B cell (primary cell): ENCODE results near the gene UBE2D1. TPM values are rescaled to one million over a fixed set of nuclear protein-coding genes. Genes with fewer than 3 reads are reported as not detected.

Experiments used
- ATAC-seq: fragments of 200-7000 bp; cut with Tn5 transposase; one replicate; pipeline ENCODE4 v1.10.0; 2021; ENCODE audit warnings: low read depth, mild to moderate bottlenecking, moderate number of reproducible peaks, moderate library complexity
- CTCF ChIA-PET: fragments of 350-600 bp; sonication (Branson Sonifier 250); formaldehyde crosslinking; loops from one replicate; lab custom pipeline; 2021; ENCODE audit warnings: antibody characterized with exemption, inconsistent platforms; lab: Charles Lee
- POLR2A ChIA-PET: fragments of 350-600 bp; sonication (Branson Sonifier 250); formaldehyde crosslinking; loops from one replicate; lab custom pipeline; 2021; ENCODE audit warnings: antibody characterized with exemption; lab: Charles Lee
- DNase-seq: peaks from one replicate; pipeline ENCODE4 v3.0.0; 2013
- H2AFZ ChIP-seq: 2 replicates; pipeline ENCODE4 v1.6.1; 2012; ENCODE audit warnings: mild to moderate bottlenecking, low read depth, low read length; ENCODE audit not compliant: insufficient read depth, poor library complexity, severe bottlenecking
- H3K27ac ChIP-seq, 2 donors: 1 replicate in 1 of 2; 2 replicates in 1 of 2; pipeline ENCODE4 v1.5.1; 2012 to 2013; ENCODE audit warnings: low read length in 2 of 2, mild to moderate bottlenecking in 2 of 2, moderate library complexity in 1 of 2
- H3K27me3 ChIP-seq, 4 experiments: fragments of 200-600 bp in 1 of 4; sonication (generic) in 1 of 4; replicated peaks in 1 of 4; 1 replicate in 2 of 4; 2 replicates in 2 of 4; pipeline versions ENCODE4 v1.6.1 to v1.7.0; 2013 to 2016; ENCODE audit warnings: low read length in 3 of 4, mild to moderate bottlenecking in 2 of 4, mixed read lengths in 1 of 4, moderate library complexity in 1 of 4; ENCODE audit not compliant: insufficient read depth in 4 of 4, control insufficient read depth in 3 of 4; ENCODE audit errors: control extremely low read depth in 1 of 4
- H3K36me3 ChIP-seq, 2 experiments: replicated peaks in 1 of 2; 1 replicate in 1 of 2; 2 replicates in 1 of 2; pipeline versions ENCODE4 v1.6.1 to v1.7.1; 2013; ENCODE audit warnings: low read length in 1 of 2; ENCODE audit not compliant: insufficient read depth in 2 of 2, control insufficient read depth in 1 of 2; ENCODE audit errors: control extremely low read depth in 1 of 2, extremely low read depth in 1 of 2
- H3K4me1 ChIP-seq, 2 donors: fragments of 200-600 bp in 1 of 2; sonication (generic) in 1 of 2; 1 replicate in 1 of 2; 2 replicates in 1 of 2; pipeline versions ENCODE4 v1.5.1 to v1.6.1; 2013 to 2017; ENCODE audit warnings: low read length in 2 of 2; ENCODE audit not compliant: control insufficient read depth in 2 of 2, insufficient read depth in 2 of 2
- H3K4me2 ChIP-seq: replicated peaks from 2 replicates; pipeline ENCODE3; 2012; ENCODE audit warnings: mild to moderate bottlenecking, low read depth, low read length; ENCODE audit not compliant: poor library complexity, severe bottlenecking
- H3K4me3 ChIP-seq, 5 experiments: fragments of 200-600 bp in 1 of 5; sonication (generic) in 1 of 5; 1 replicate in 3 of 5; 2 replicates in 2 of 5; pipeline versions ENCODE4 v1.5.1 to v1.7.0; 2011 to 2016; ENCODE audit warnings: low read length in 4 of 5, mild to moderate bottlenecking in 4 of 5, low read depth in 2 of 5, control low read depth in 1 of 5, moderate library complexity in 1 of 5; ENCODE audit not compliant: insufficient read depth in 1 of 5; ENCODE audit errors: control extremely low read depth in 1 of 5, extremely low read depth in 1 of 5
- H3K79me2 ChIP-seq: fragments of 200-600 bp; sonication (generic); one replicate; pipeline ENCODE4 v1.6.0; 2016; ENCODE audit warnings: low read length; ENCODE audit not compliant: control insufficient read depth, insufficient read depth
- H3K9ac ChIP-seq: fragments of 200-600 bp; sonication (generic); 2 replicates; pipeline ENCODE4 v1.6.1; 2017; ENCODE audit warnings: mild to moderate bottlenecking, low read length, moderate library complexity
- H3K9me3 ChIP-seq, 3 donors: one replicate each; pipeline versions ENCODE4 v1.6.1 to v1.7.1; 2013; ENCODE audit warnings: low read length in 2 of 3; ENCODE audit not compliant: control insufficient read depth in 2 of 3, insufficient read depth in 1 of 3; ENCODE audit errors: control extremely low read depth in 1 of 3
- H4K20me1 ChIP-seq: 2 replicates; pipeline ENCODE4 v1.6.0; 2012; ENCODE audit warnings: mild to moderate bottlenecking, low read length; ENCODE audit not compliant: insufficient read depth, control insufficient read depth, poor library complexity, severe bottlenecking
- H3K27ac Mint-ChIP-seq: one replicate; pipeline ENCODE4 v1.8.0; 2021; ENCODE audit warnings: mixed read lengths
- H3K27me3 Mint-ChIP-seq: one replicate; pipeline ENCODE4 v1.8.0; 2021; ENCODE audit warnings: mixed read lengths
- H3K4me1 Mint-ChIP-seq: one replicate; pipeline ENCODE4 v1.8.0; 2021; ENCODE audit warnings: mixed read lengths
- H3K4me3 Mint-ChIP-seq: one replicate; pipeline ENCODE4 v1.8.0; 2021; ENCODE audit warnings: mixed read lengths
- H3K9me3 Mint-ChIP-seq: one replicate; pipeline ENCODE4 v1.8.0; 2022; ENCODE audit warnings: mixed read lengths; ENCODE audit not compliant: insufficient read depth
- CTCF ChIP-seq: fragments of 200-600 bp; IDR thresholded peaks from one replicate; pipeline ENCODE4 v1.8.0; 2022; ENCODE audit warnings: antibody characterized with exemption, mild to moderate bottlenecking
- EZH2 ChIP-seq: IDR thresholded peaks from 2 replicates; pipeline ENCODE4 v1.6.1; 2012; ENCODE audit warnings: borderline replicate concordance, low read depth, mild to moderate bottlenecking, moderate library complexity, low read length; ENCODE audit not compliant: insufficient read depth, poor library complexity, severe bottlenecking
- WGBS: methylation state at CpG from one replicate; pipeline ENCODE4 v1.1.5; 2013; ENCODE audit warnings: missing lambda C conversion rate; ENCODE audit not compliant: insufficient coverage; 5-methylcytosine and 5-hydroxymethylcytosine counted together
- intact Hi-C: fragments of 100-400 bp; cut with micrococcal nuclease; formaldehyde crosslinking; loops from one replicate; pipeline ENCODE4 v1.10.0; 2022
- polyA plus RNA-seq: library from polyadenylated mRNA; depleted of rRNA; stranded (reverse); fragments of >200 nt; gene quantifications from 2 replicates; pipeline ENCODE4 v1.2.3, GENCODE V29; 2012
- total RNA-seq, 2 donors: library from RNA; stranded (reverse); fragments of 120-200 nt in 1 of 2; gene quantifications; 1 replicate in 1 of 2; 2 replicates in 1 of 2; pipeline versions ENCODE4 v1.2.3 to v1.2.4, GENCODE V29; 2013 to 2022

UBE2D1 gene
- total and polyA plus RNA-seq, 2 donors (not counting 1 experiment from before 2014, with no cell fraction given): 8.5 to 12.6 TPM

GRCh38 chr10:58393317-58393716 lies 58.5 kb downstream of the UBE2D1 start:
- Mint-ChIP-seq H3K4me1 (peaks cover 11% of the 10 kb centered on the region), H3K27me3 (no peaks in the 10 kb centered on the region), H3K4me3 (no peak overlapping the region), H3K9me3 (no peaks in the 10 kb centered on the region), H3K27ac (no peak overlapping the region)
- Histone ChIP-seq H4K20me1 (peaks cover 11% of the 10 kb centered on the region), H3K27ac (no peak overlapping the region), H3K4me1 (no peaks in the 10 kb centered on the region), H3K9ac (no peak overlapping the region), H2AFZ (no peak overlapping the region), H3K27me3 (no peaks in the 10 kb centered on the region), H3K36me3 (peaks cover 8 to 84% of the 10 kb centered on the region in 2 experiments), H3K4me3 (no peak overlapping the region), H3K4me2 (no peak overlapping the region), H3K9me3 (no peaks in the 10 kb centered on the region), H3K79me2 (peaks cover 7% of the 10 kb centered on the region)
- ChIA-PET CTCF (interaction anchor here (1.3 kb wide), 1 partner anchor 94 kb away, joined by 5 read pairs; no protein-coding TSS in a partner anchor), POLR2A (no interaction called here)
- intact Hi-C loops: no loop called here
- TF ChIP-seq CTCF: no peak
- TF ChIP-seq EZH2: no peak
- DNase-seq (no peak), ATAC-seq (no peak)
- no CpG with 5 or more reads among the region's 2 CpGs for WGBS

- Histone ChIP-seq H4K20me1 (peaks cover 11% of the 10 kb centered on the region), H3K4me3 (no peak overlapping the region)
- CTCF ChIA-PET: interaction anchor here (1.4 kb wide), 1 partner anchor 93 kb away, joined by 3 read pairs; no protein-coding TSS in a partner anchor
Observed at GRCh38 chr10:58394471-58394870, 59.7 kb downstream of the UBE2D1 start.

More at GRCh38 chr10:58394471-58394870, 59.7 kb downstream of the UBE2D1 start:
- intact Hi-C loops: no loop called here
- TF ChIP-seq CTCF (no peak), EZH2 (no peak)
- Mint-ChIP-seq H3K4me3 (no peak overlapping the region), H3K9me3 (no peaks in the 10 kb centered on the region), H3K27me3 (no peaks in the 10 kb centered on the region), H3K27ac (no peak overlapping the region), H3K4me1 (peaks cover 9% of the 10 kb centered on the region)
- Histone ChIP-seq H3K9me3 (no peaks in the 10 kb centered on the region), H3K79me2 (peaks cover 3% of the 10 kb centered on the region), H2AFZ (no peak overlapping the region), H3K36me3 (peaks cover 7 to 75% of the 10 kb centered on the region in 2 experiments), H3K27ac (no peak overlapping the region), H3K4me1 (no peaks in the 10 kb centered on the region), H3K9ac (no peak overlapping the region), H3K27me3 (no peaks in the 10 kb centered on the region), H3K4me2 (no peak overlapping the region)
- ATAC-seq (no peak), DNase-seq (no peak)
- POLR2A ChIA-PET: no interaction called here
